HEK293 (cell line): ENCODE results near the gene NR3C1.

Source experiments
- CTCF ChIA-PET: fragments of 350-600 bp; formaldehyde crosslinking; extraction: SDS; loops from one replicate; lab custom pipeline; 2021; ENCODE audit warnings: antibody characterized with exemption; lab: Yijun Ruan, JAX
- POLR2A ChIA-PET: fragments of 300-600 bp; formaldehyde crosslinking; extraction: SDS; loops from one replicate; lab custom pipeline; 2020; ENCODE audit warnings: antibody characterized with exemption, inconsistent platforms; lab: Yijun Ruan, JAX
- H3K27ac ChIP-seq: fragments of 200-500 bp; sonication (Bioruptor generic); 2 replicates; pipeline ENCODE4 v1.5.1; 2014; ENCODE audit warnings: low read depth, low read length, control low read depth, inconsistent platforms; ENCODE audit errors: extremely low read depth
- H3K36me3 ChIP-seq, 2 experiments: fragments of 200-500 bp in 1 of 2; sonication (Bioruptor generic) in 1 of 2; 1 replicate in 1 of 2; 2 replicates in 1 of 2; pipeline ENCODE4 v1.5.1; 2014 to 2017; ENCODE audit warnings: inconsistent platforms in 2 of 2, low read length in 2 of 2; ENCODE audit not compliant: control insufficient read depth in 2 of 2, insufficient read depth in 1 of 2
- H3K4me1 ChIP-seq: fragments of 200-500 bp; sonication (Bioruptor generic); 2 replicates; pipeline ENCODE4 v1.5.1; 2014; ENCODE audit warnings: mild to moderate bottlenecking, low read length, inconsistent platforms; ENCODE audit not compliant: control insufficient read depth, insufficient read depth
- H3K4me3 ChIP-seq: 2 replicates; pipeline ENCODE4 v1.5.1; 2011; ENCODE audit warnings: low read depth, mild to moderate bottlenecking, control low read depth, low read length, moderate library complexity
- H3K9me3 ChIP-seq: fragments of 200-500 bp; sonication (Bioruptor generic); 2 replicates; pipeline ENCODE4 v1.5.1; 2014; ENCODE audit warnings: low read depth, low read length, inconsistent platforms; ENCODE audit not compliant: control insufficient read depth, insufficient read depth
- ELK4 ChIP-seq: IDR thresholded peaks from 2 replicates; pipeline ENCODE4 v1.6.1; 2011; ENCODE audit warnings: mild to moderate bottlenecking, low read depth, low read length, borderline replicate concordance
- GLIS2 ChIP-seq: fragments of 450-650 bp; formaldehyde crosslinking; IDR thresholded peaks from 2 replicates; pipeline ENCODE4 v1.5.1; 2016; ENCODE audit warnings: missing biosample characterization, missing genetic modification characterization
- ZNF140 ChIP-seq: fragments of 450-650 bp; formaldehyde crosslinking; IDR thresholded peaks from 2 replicates; pipeline ENCODE4 v1.5.1; 2016; ENCODE audit warnings: missing biosample characterization, missing genetic modification characterization
- ZNF169 ChIP-seq: fragments of 450-650 bp; formaldehyde crosslinking; IDR thresholded peaks from 2 replicates; pipeline ENCODE4 v1.5.1; 2016; ENCODE audit warnings: missing biosample characterization, missing genetic modification characterization
- ZNF175 ChIP-seq: fragments of 450-650 bp; formaldehyde crosslinking; IDR thresholded peaks from 2 replicates; pipeline ENCODE4 v1.5.1; 2016; ENCODE audit warnings: missing biosample characterization, missing genetic modification characterization
- ZNF23 ChIP-seq: fragments of 450-650 bp; formaldehyde crosslinking; IDR thresholded peaks from 2 replicates; pipeline ENCODE4 v1.5.1; 2016; ENCODE audit warnings: missing biosample characterization, missing genetic modification characterization, borderline replicate concordance
- ZNF280C ChIP-seq: fragments of 450-650 bp; formaldehyde crosslinking; IDR thresholded peaks from 2 replicates; pipeline ENCODE4 v1.5.1; 2016; ENCODE audit warnings: missing biosample characterization, missing genetic modification characterization
- ZNF37A ChIP-seq: fragments of 450-650 bp; IDR thresholded peaks from 2 replicates; pipeline ENCODE4 v1.5.1; 2018; ENCODE audit warnings: missing biosample characterization, missing genetic modification characterization
- ZNF404 ChIP-seq: fragments of 450-650 bp; formaldehyde crosslinking; IDR thresholded peaks from 2 replicates; pipeline ENCODE4 v1.5.1; 2017; ENCODE audit warnings: missing biosample characterization, missing genetic modification characterization
- ZNF48 ChIP-seq: fragments of 450-650 bp; formaldehyde crosslinking; IDR thresholded peaks from 2 replicates; pipeline ENCODE4 v1.5.1; 2016; ENCODE audit warnings: missing biosample characterization, missing genetic modification characterization
- ZNF510 ChIP-seq: fragments of 450-650 bp; formaldehyde crosslinking; IDR thresholded peaks from 2 replicates; pipeline ENCODE4 v1.5.1; 2018; ENCODE audit warnings: mild to moderate bottlenecking, missing genetic modification characterization, missing biosample characterization; ENCODE audit not compliant: insufficient replicate concordance
- ZNF548 ChIP-seq: fragments of 450-650 bp; formaldehyde crosslinking; IDR thresholded peaks from 2 replicates; pipeline ENCODE4 v1.5.1; 2016; ENCODE audit warnings: missing biosample characterization, missing genetic modification characterization
- ZNF639 ChIP-seq: fragments of 450-650 bp; formaldehyde crosslinking; IDR thresholded peaks from 2 replicates; pipeline ENCODE4 v1.5.1; 2016; ENCODE audit warnings: missing biosample characterization, missing genetic modification characterization
- ZNF768 ChIP-seq: fragments of 450-650 bp; formaldehyde crosslinking; IDR thresholded peaks from 2 replicates; pipeline ENCODE4 v1.5.1; 2018; ENCODE audit warnings: missing biosample characterization, mild to moderate bottlenecking, missing genetic modification characterization
- TF ChIP-seq, protein P1 (sequence below): fragments of 450-650 bp; formaldehyde crosslinking; IDR thresholded peaks from 2 replicates; pipeline ENCODE4 v1.5.1; 2016; ENCODE audit warnings: missing biosample characterization, missing genetic modification characterization

NR3C1 gene

DNA sequence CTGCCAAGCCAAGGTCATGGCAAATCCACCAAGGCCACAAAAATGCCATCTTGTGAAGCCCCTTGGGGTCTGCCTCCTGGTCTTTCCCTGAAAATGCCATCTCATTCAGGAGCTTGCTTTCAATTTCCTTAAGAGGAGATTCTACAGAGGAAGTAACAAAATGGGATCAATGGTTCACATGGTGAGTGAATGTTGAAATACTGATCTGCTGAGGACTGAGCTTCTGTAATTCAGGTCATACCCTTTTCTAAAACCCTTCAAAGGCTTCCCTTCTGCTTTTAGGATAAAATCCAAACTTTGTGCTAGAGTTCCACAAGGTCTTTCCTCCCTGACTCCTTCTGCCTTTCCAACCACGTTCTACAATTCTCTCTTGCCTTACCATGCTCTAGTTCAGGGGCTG is 24.7 kb upstream of the NR3C1 start (continued):
- TF ChIP-seq ZNF280C (tag by site-specific recombination) (no peak), ZNF639 (tag by site-specific recombination) (no peak)
- TF ChIP-seq, all 188 proteins: peak for 0

DNA sequence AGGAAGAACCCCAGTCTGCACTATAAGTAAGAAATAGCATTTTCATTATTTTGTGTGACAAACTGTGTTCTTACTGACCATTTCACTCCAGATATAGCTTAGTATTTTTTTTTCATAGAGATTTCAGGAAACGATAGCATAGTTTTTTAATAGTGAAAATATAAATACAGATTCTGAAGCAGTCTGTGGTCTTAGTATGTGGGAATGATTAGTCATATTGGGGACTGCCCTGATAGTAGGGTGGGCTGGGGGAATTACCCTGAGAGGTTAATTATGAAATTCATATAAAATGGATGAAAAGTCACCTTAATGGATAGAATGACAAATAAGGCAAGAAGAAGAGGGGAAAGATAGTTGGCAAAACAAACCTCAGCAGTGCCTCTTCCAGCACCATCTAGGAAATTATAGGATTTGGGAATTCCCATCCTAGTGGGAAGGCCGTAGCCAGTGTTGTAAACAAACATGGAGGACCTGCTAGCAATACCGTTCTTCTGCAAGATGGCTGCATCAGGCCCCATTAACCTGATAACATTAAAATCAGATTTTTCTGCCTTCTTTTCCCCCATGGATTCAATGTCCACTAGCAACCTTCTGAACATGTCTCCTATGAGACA is 23.7 kb upstream of the NR3C1 start:
- no peak for TF ChIP-seq ZNF548 (tag by site-specific recombination)
- no peaks in the 10 kb centered on the region for H3K9me3 ChIP-seq

DNA sequence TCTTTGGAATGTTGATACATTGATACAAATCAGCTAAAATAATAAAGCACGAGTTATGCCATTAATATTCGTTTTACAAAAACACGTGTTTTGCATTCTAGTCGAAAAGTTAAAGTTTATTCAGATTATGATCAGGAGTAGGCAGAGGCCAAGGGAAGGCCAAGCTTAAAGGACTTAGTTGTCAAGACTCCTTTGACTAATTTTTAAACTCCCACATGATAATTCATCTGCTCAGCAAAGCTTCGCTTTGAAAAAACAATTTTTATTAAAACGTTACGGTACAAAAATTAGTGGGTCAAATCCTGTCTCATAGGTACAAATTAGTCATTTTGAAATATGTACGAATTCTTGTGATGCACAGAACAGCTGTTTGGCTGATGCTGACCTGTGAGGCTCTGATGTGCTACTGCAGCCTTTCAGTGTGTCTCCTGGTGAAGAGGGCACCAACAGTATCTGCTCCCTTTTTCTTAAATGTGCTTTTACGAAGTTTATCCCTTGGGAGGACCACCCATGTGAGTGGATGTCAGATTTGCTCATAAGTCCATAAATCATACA is 23.0 kb upstream of the NR3C1 start:
- Histone ChIP-seq H3K36me3 (no peaks in the 10 kb centered on the region), H3K9me3 (no peaks in the 10 kb centered on the region), H3K4me1 (no peaks in the 10 kb centered on the region; the same call in 1 of the 2 replicates), H3K27ac (no peak overlapping the region), H3K4me3 (no peak overlapping the region)
- CTCF ChIA-PET, result interaction anchor here (0.6 to 0.8 kb wide), 2 partner anchors 17 to 108 kb away, joined by 3 to 4 read pairs; no protein-coding TSS in a partner anchor
- POLR2A ChIA-PET, result no interaction called here
- TF ChIP-seq, protein P1, sequence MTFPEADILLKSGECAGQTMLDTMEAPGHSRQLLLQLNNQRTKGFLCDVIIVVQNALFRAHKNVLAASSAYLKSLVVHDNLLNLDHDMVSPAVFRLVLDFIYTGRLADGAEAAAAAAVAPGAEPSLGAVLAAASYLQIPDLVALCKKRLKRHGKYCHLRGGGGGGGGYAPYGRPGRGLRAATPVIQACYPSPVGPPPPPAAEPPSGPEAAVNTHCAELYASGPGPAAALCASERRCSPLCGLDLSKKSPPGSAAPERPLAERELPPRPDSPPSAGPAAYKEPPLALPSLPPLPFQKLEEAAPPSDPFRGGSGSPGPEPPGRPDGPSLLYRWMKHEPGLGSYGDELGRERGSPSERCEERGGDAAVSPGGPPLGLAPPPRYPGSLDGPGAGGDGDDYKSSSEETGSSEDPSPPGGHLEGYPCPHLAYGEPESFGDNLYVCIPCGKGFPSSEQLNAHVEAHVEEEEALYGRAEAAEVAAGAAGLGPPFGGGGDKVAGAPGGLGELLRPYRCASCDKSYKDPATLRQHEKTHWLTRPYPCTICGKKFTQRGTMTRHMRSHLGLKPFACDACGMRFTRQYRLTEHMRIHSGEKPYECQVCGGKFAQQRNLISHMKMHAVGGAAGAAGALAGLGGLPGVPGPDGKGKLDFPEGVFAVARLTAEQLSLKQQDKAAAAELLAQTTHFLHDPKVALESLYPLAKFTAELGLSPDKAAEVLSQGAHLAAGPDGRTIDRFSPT (tag by site-specific recombination), result no peak
- TF ChIP-seq ZNF23 (tag by site-specific recombination), result no peak
- TF ChIP-seq ZNF48 (tag by site-specific recombination), result no peak
- TF ChIP-seq ZNF169 (tag by site-specific recombination), result no peak
- TF ChIP-seq ZNF404 (tag by site-specific recombination), result no peak
- no peak for TF ChIP-seq ZNF768 (tag by site-specific recombination)
- no peak for TF ChIP-seq GLIS2 (tag by site-specific recombination)
- no peak for TF ChIP-seq ZNF140 (tag by site-specific recombination)
- TF ChIP-seq ZNF510 (tag by site-specific recombination), result no peak
- no peak for TF ChIP-seq ZNF175 (tag by site-specific recombination)
- no peak for TF ChIP-seq ZNF37A (tag by site-specific recombination)
- TF ChIP-seq ELK4, result no peak

More for the DNA sequence above, 23.7 kb upstream of the NR3C1 start:
- Histone ChIP-seq H3K27ac (no peak overlapping the region), H3K4me3 (no peak overlapping the region), H3K36me3 (no peaks in the 10 kb centered on the region), H3K4me1 (peaks cover 7% of the 10 kb centered on the region)
- ChIA-PET POLR2A (no interaction called here), CTCF (interaction anchor here (0.8 kb wide), 1 partner anchor 18 kb away, joined by 3 read pairs; no protein-coding TSS in a partner anchor)
